CD4-positive, alpha-beta memory T cell (primary cell): Measurements from ENCODE around the gene PPP1R1A. TPM values are rescaled to one million over a fixed set of nuclear protein-coding genes. Genes with fewer than 3 reads are reported as not detected.

ENCODE experiments used
- CTCF ChIA-PET: fragments of 350-600 bp; sonication (Branson Sonifier 250); formaldehyde crosslinking; loops from one replicate; lab custom pipeline; 2021; ENCODE audit warnings: inconsistent platforms; ENCODE audit not compliant: partially characterized antibody; lab: Charles Lee
- POLR2A ChIA-PET: fragments of 350-600 bp; sonication (Branson Sonifier 250); formaldehyde crosslinking; loops from one replicate; lab custom pipeline; 2021; ENCODE audit not compliant: partially characterized antibody; lab: Charles Lee
- DNase-seq, 5 donors: peaks; one replicate each; pipeline versions ENCODE4 v3.0.0 to v3.0.0-alpha.2; 2020 to 2022; ENCODE audit warnings: mixed read lengths in 1 of 5
- H3K27ac ChIP-seq: one replicate; pipeline ENCODE4 v1.7.0; 2013; ENCODE audit warnings: low read depth, low read length
- H3K27me3 ChIP-seq: 2 replicates; pipeline ENCODE4 v1.7.0; 2013; ENCODE audit warnings: mild to moderate bottlenecking, low read length, moderate library complexity; ENCODE audit not compliant: insufficient read depth
- H3K36me3 ChIP-seq: 2 replicates; pipeline ENCODE4 v1.7.0; 2013; ENCODE audit warnings: mild to moderate bottlenecking, low read length, moderate library complexity; ENCODE audit not compliant: insufficient read depth
- H3K4me1 ChIP-seq: 2 replicates; pipeline ENCODE4 v1.7.0; 2013; ENCODE audit warnings: mild to moderate bottlenecking, low read length, moderate library complexity; ENCODE audit not compliant: insufficient read depth
- H3K4me3 ChIP-seq, 2 donors: one replicate each; pipeline ENCODE4 v1.7.0; 2013; ENCODE audit warnings: low read length in 2 of 2, mild to moderate bottlenecking in 1 of 2
- H3K9me3 ChIP-seq, 2 donors: one replicate each; pipeline ENCODE4 v1.7.0; 2013; ENCODE audit warnings: low read length in 2 of 2, control low read depth in 1 of 2; ENCODE audit not compliant: control insufficient read depth in 1 of 2
- H3K27ac Mint-ChIP-seq, 7 donors: one replicate each; pipeline ENCODE4 v1.8.0; 2020 to 2021; ENCODE audit warnings: mixed read lengths in 7 of 7, mild to moderate bottlenecking in 6 of 7, inconsistent platforms in 3 of 7, moderate library complexity in 3 of 7
- H3K27me3 Mint-ChIP-seq, 2 donors: one replicate each; pipeline ENCODE4 v1.8.0; 2020 to 2021; ENCODE audit warnings: mixed read lengths in 2 of 2
- H3K36me3 Mint-ChIP-seq, 2 donors: one replicate each; pipeline ENCODE4 v1.8.0; 2020 to 2021; ENCODE audit warnings: mixed read lengths in 2 of 2, inconsistent platforms in 1 of 2, mild to moderate bottlenecking in 1 of 2
- H3K4me1 Mint-ChIP-seq, 4 donors: one replicate each; pipeline ENCODE4 v1.8.0; 2020 to 2021; ENCODE audit warnings: mixed read lengths in 4 of 4, mild to moderate bottlenecking in 1 of 4
- H3K4me3 Mint-ChIP-seq, 8 donors: one replicate each; pipeline ENCODE4 v1.8.0; 2020 to 2021; ENCODE audit warnings: mixed read lengths in 8 of 8, mild to moderate bottlenecking in 7 of 8, moderate library complexity in 6 of 8, inconsistent platforms in 3 of 8
- H3K9me3 Mint-ChIP-seq, 8 donors: one replicate each; pipeline ENCODE4 v1.8.0; 2020 to 2021; ENCODE audit warnings: mixed read lengths in 8 of 8, mild to moderate bottlenecking in 5 of 8, inconsistent platforms in 3 of 8, moderate library complexity in 1 of 8
- intact Hi-C: fragments of 100-400 bp; cut with micrococcal nuclease; formaldehyde crosslinking; loops from one replicate; pipeline ENCODE4 v1.15.1; 2023
- polyA plus RNA-seq, 2 donors: library from polyadenylated mRNA; unstranded; fragments of 300-500 nt; fragmentation: Illumina TruSeq; gene quantifications; one replicate each; pipeline ENCODE4 v1.2.3, GENCODE V29; 2021
- total RNA-seq, 2 experiments: library from RNA; stranded (reverse); gene quantifications; one replicate each; pipeline ENCODE4 v1.2.3, GENCODE V29; 2021

PPP1R1A gene
- total and polyA plus RNA-seq, 4 experiments from 2014 or later: not detected

- H3K36me3 ChIP-seq: no peaks in the 10 kb centered on the region
- intact Hi-C loops: no loop called here
- no peak overlapping the region for H3K27ac ChIP-seq
- Mint-ChIP-seq H3K9me3 (no peaks in the 10 kb centered on the region), H3K27me3 (peaks cover 38 to 54% of the 10 kb centered on the region in 2 donors), H3K4me3 (peak overlapping the region in 1 of 8 donors; percentile 18), H3K36me3 (no peaks in the 10 kb centered on the region), H3K27ac (no peak overlapping the region), H3K4me1 (peaks cover 6 to 9% (median 7%) of the 10 kb centered on the region in 4 donors)
- no peak for DNase-seq
- peaks cover 6% of the 10 kb centered on the region for H3K4me1 ChIP-seq
- no peak overlapping the region for H3K4me3 ChIP-seq
- H3K9me3 ChIP-seq: no peaks in the 10 kb centered on the region
- ChIA-PET CTCF (interaction anchor here (6.5 kb wide), 1 partner anchor 13 kb away, joined by 64 read pairs; no protein-coding TSS in a partner anchor), POLR2A (no interaction called here)
- H3K27me3 ChIP-seq: peaks cover 24% of the 10 kb centered on the region
Measured at GRCh38 chr12:54585243-54585642, 3.2 kb downstream of the PPP1R1A start.

DNA sequence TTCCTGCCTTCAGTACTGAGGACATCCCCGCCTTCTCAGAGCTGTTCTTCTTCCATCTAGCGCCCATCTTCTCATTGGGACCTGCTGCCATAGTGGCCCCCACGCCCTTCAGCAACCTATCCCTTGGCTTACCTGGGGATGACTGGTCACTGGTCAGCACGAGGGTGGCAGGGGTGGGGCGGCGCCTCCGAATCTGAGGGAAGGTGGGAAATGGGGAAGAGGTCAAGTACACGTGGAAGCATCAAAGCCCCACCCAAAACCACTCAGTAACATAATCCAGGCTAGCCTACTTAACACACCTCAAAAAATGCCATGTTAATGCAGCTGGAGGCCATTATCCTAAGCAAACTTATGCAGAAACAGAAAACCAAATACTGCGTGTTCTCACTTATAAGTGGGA, 4.3 kb downstream of the PPP1R1A start:
- ChIA-PET CTCF (interaction anchor here (1.3 to 6.5 kb wide), 2 partner anchors 14 to 21 kb away, joined by 3 to 64 read pairs; no protein-coding TSS in a partner anchor), POLR2A (no interaction called here)
- no peak overlapping the region for H3K4me3 Mint-ChIP-seq
- H3K4me1 Mint-ChIP-seq: peaks cover 9 to 12% (median 10%) of the 10 kb centered on the region in 4 donors
- H3K27me3 Mint-ChIP-seq: peaks cover 28 to 44% of the 10 kb centered on the region in 2 donors
- no peak overlapping the region for H3K4me3 ChIP-seq
- H3K27ac Mint-ChIP-seq: no peak overlapping the region
- H3K27ac ChIP-seq: no peak overlapping the region
- no peaks in the 10 kb centered on the region for H3K36me3 ChIP-seq
- peaks cover 12% of the 10 kb centered on the region for H3K4me1 ChIP-seq
- intact Hi-C loops: no loop called here
- H3K27me3 ChIP-seq: peaks cover 22% of the 10 kb centered on the region
- no peaks in the 10 kb centered on the region for H3K9me3 Mint-ChIP-seq
- no peaks in the 10 kb centered on the region for H3K36me3 Mint-ChIP-seq
- no peaks in the 10 kb centered on the region for H3K9me3 ChIP-seq
- no peak for DNase-seq

GRCh38 chr12:54583726-54584125, 4.7 kb downstream of the PPP1R1A start:
- H3K36me3 Mint-ChIP-seq: no peaks in the 10 kb centered on the region
- H3K36me3 ChIP-seq: no peaks in the 10 kb centered on the region
- ChIA-PET POLR2A (no interaction called here), CTCF (interaction anchor here (1.3 to 6.5 kb wide), 3 partner anchors 10 to 20 kb away, joined by 3 to 64 read pairs (median 6); no protein-coding TSS in a partner anchor)
- H3K27ac ChIP-seq: no peak overlapping the region
- no peak overlapping the region for H3K4me3 ChIP-seq
- peaks cover 24 to 40% of the 10 kb centered on the region in 2 donors for H3K27me3 Mint-ChIP-seq
- no peak overlapping the region for H3K4me3 Mint-ChIP-seq
- H3K27me3 ChIP-seq: peaks cover 18% of the 10 kb centered on the region
- peaks cover 5 to 8% (median 6%) of the 10 kb centered on the region in 4 donors for H3K4me1 Mint-ChIP-seq
- no peak overlapping the region for H3K27ac Mint-ChIP-seq
- intact Hi-C loops: no loop called here
- DNase-seq: no peak
- H3K9me3 Mint-ChIP-seq: no peaks in the 10 kb centered on the region
- peaks cover 12% of the 10 kb centered on the region for H3K4me1 ChIP-seq
- no peaks in the 10 kb centered on the region for H3K9me3 ChIP-seq

- no peaks in the 10 kb centered on the region for H3K9me3 ChIP-seq
- no peak overlapping the region for H3K4me3 Mint-ChIP-seq
- intact Hi-C loops: no loop called here
- CTCF ChIA-PET: interaction anchor here (2.4 to 6.8 kb wide), 3 partner anchors 16 to 54 kb away, joined by 7 to 64 read pairs (median 56); no protein-coding TSS in a partner anchor
- no peaks in the 10 kb centered on the region for H3K9me3 Mint-ChIP-seq
- peaks cover 3% of the 10 kb centered on the region for H3K27me3 ChIP-seq
- H3K4me3 ChIP-seq: no peak overlapping the region
- H3K27ac Mint-ChIP-seq: no peak overlapping the region
- no peak overlapping the region for H3K27ac ChIP-seq
- peaks cover 4 to 7% (median 5%) of the 10 kb centered on the region in 4 donors for H3K4me1 Mint-ChIP-seq
- no peak for DNase-seq
- peaks cover 7% of the 10 kb centered on the region for H3K4me1 ChIP-seq
- POLR2A ChIA-PET: no interaction called here
- H3K27me3 Mint-ChIP-seq: peaks cover 10 to 25% of the 10 kb centered on the region in 2 donors
- H3K36me3 Mint-ChIP-seq: peaks cover 0 to 2% of the 10 kb centered on the region in 2 donors
- H3K36me3 ChIP-seq: no peaks in the 10 kb centered on the region
Measured at GRCh38 chr12:54581412-54581811, 7.0 kb downstream of the PPP1R1A start.

- DNase-seq: peak; percentile 63 to 74 (median 68)
- intact Hi-C loops: no loop called here
- no peak overlapping the region for H3K4me3 ChIP-seq
- peaks cover 7% of the 10 kb centered on the region for H3K4me1 ChIP-seq
- peaks cover 4 to 5% of the 10 kb centered on the region in 2 donors for H3K36me3 Mint-ChIP-seq
- peaks cover 3 to 12% of the 10 kb centered on the region in 2 donors for H3K27me3 Mint-ChIP-seq
- POLR2A ChIA-PET: interaction anchor here (2.2 kb wide), 1 partner anchor 19 kb away, joined by 7 read pairs; no protein-coding TSS in a partner anchor
- H3K27ac ChIP-seq: no peak overlapping the region
- no peak overlapping the region for H3K27ac Mint-ChIP-seq
- H3K36me3 ChIP-seq: no peaks in the 10 kb centered on the region
- H3K4me3 Mint-ChIP-seq: peak overlapping the region in 1 of 8 donors; percentile 44
- H3K9me3 Mint-ChIP-seq: no peaks in the 10 kb centered on the region
- CTCF ChIA-PET: interaction anchor here (0.7 to 6.8 kb wide), 15 partner anchors 11 to 1005 kb away, joined by 3 to 64 read pairs (median 5); no protein-coding TSS in a partner anchor
- H3K27me3 ChIP-seq: no peaks in the 10 kb centered on the region
- H3K9me3 ChIP-seq: no peaks in the 10 kb centered on the region
- H3K4me1 Mint-ChIP-seq: peaks cover 4 to 7% (median 5%) of the 10 kb centered on the region in 4 donors
Measured at GRCh38 chr12:54579696-54580333, 8.6 kb downstream of the PPP1R1A start.

DNA sequence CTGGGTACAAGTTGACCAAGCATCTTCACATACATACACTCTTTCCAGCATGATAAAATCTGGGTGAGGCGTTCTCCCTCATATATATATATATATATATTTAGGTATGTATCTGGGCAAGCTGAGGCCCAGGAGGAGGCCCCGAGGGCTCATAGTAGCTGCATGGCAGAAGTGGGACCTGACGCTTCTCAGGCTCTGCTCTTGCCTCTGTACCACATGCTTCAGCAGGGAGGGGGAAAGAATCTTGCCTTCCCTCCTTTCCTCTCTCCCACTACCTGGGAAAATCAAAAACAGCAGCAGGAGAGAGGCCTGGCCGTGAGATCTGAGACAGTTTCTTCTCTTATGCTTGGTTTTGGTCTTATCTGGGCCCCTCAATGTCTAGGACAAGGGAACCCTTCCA, 9.2 kb downstream of the PPP1R1A start:
- no peak overlapping the region for H3K4me3 ChIP-seq
- Mint-ChIP-seq H3K27me3 (peaks cover 3 to 7% of the 10 kb centered on the region in 2 donors), H3K4me1 (peaks cover 4 to 7% (median 5%) of the 10 kb centered on the region in 4 donors), H3K27ac (peak overlapping the region in 1 of 7 donors; percentile 54), H3K36me3 (peaks cover 5 to 7% of the 10 kb centered on the region in 2 donors), H3K4me3 (peak overlapping the region in 1 of 8 donors; percentile 44), H3K9me3 (no peaks in the 10 kb centered on the region)
- H3K36me3 ChIP-seq: no peaks in the 10 kb centered on the region
- no peak overlapping the region for H3K27ac ChIP-seq
- intact Hi-C loops: no loop called here
- no peaks in the 10 kb centered on the region for H3K9me3 ChIP-seq
- H3K4me1 ChIP-seq: peaks cover 7% of the 10 kb centered on the region
- no peaks in the 10 kb centered on the region for H3K27me3 ChIP-seq
- DNase-seq: no peak
- CTCF ChIA-PET: interaction anchor here (0.9 to 6.8 kb wide), 11 partner anchors 12 to 87 kb away, joined by 3 to 64 read pairs (median 9); no protein-coding TSS in a partner anchor
- POLR2A ChIA-PET: interaction anchor here (2.2 kb wide), 1 partner anchor 19 kb away, joined by 7 read pairs; no protein-coding TSS in a partner anchor

DNA sequence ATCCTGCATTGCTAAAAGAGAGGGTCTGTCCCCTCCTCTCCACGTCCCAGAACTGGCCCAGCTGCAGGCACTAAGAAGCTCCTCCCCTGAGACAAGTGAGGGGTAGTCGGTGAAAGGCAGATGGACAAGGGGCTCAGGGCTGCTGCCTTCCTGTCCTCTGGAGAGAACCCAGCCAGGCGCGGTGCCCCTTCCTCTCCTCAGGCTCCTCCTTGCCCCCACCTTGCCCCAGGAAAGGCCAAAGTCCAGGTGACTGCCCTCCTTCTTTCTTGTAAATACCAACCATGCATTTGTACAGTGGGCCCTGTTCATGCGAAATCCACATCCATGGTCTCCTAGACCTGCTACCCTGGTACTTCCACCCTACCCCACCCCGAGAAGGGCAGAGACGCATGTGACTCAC, 9.7 kb downstream of the PPP1R1A start:
- Histone ChIP-seq H3K27me3 (no peaks in the 10 kb centered on the region), H3K4me1 (peaks cover 7% of the 10 kb centered on the region), H3K9me3 (no peaks in the 10 kb centered on the region), H3K4me3 (no peak overlapping the region), H3K36me3 (no peaks in the 10 kb centered on the region), H3K27ac (no peak overlapping the region)
- CTCF ChIA-PET: interaction anchor here (1.1 to 6.8 kb wide), 7 partner anchors 12 to 81 kb away, joined by 4 to 64 read pairs (median 10); no protein-coding TSS in a partner anchor
- intact Hi-C loops: no loop called here
- H3K36me3 Mint-ChIP-seq: peaks cover 5 to 7% of the 10 kb centered on the region in 2 donors
- peaks cover 3% of the 10 kb centered on the region in 2 donors for H3K27me3 Mint-ChIP-seq
- H3K4me1 Mint-ChIP-seq: peaks cover 4 to 7% (median 5%) of the 10 kb centered on the region in 4 donors
- DNase-seq: no peak
- no peaks in the 10 kb centered on the region for H3K9me3 Mint-ChIP-seq
- peak overlapping the region in 1 of 7 donors; percentile 54 for H3K27ac Mint-ChIP-seq
- POLR2A ChIA-PET: interaction anchor here (2.2 kb wide), 1 partner anchor 18 kb away, joined by 7 read pairs; no protein-coding TSS in a partner anchor
- H3K4me3 Mint-ChIP-seq: no peak overlapping the region
